Cortex of kidney (tissue), 1 donor: ENCODE measurements around the gene SERPINA5.

ENCODE experiments used
- DNase-seq: peaks from one replicate; lab custom pipeline; 2025; lab: John Stamatoyannopoulos, UW

Gene SERPINA5

GRCh38 chr14:94581127-94581999, at the start of gene SERPINA5:
Gene SERPINA5, plus strand, starts transcription at chr14:94581426. Its CDS starts 5,937 bp downstream, at chr14:94587363.
- DNase-seq = no peak

- no peak for DNase-seq
Measured at GRCh38 chr14:94532447-94532846, 48.8 kb upstream of the SERPINA5 start.

- no peak for DNase-seq
Measured at GRCh38 chr14:94535506-94535905, 45.7 kb upstream of the SERPINA5 start.

- no peak for DNase-seq
Measured at GRCh38 chr14:94536836-94537235, 44.4 kb upstream of the SERPINA5 start.

GRCh38 chr14:94538070-94538740, 43.0 kb upstream of the SERPINA5 start:
- DNase-seq = no peak

- no peak for DNase-seq
Measured at GRCh38 chr14:94539181-94539580, 42.0 kb upstream of the SERPINA5 start.

GRCh38 chr14:94540031-94540794, 41.0 kb upstream of the SERPINA5 start:
- DNase-seq = no peak

- no peak for DNase-seq
Measured at GRCh38 chr14:94541234-94541975, 39.8 kb upstream of the SERPINA5 start.

GRCh38 chr14:94542111-94542810, 39.0 kb upstream of the SERPINA5 start:
- DNase-seq = no peak

GRCh38 chr14:94542811-94543440, 38.3 kb upstream of the SERPINA5 start:
- DNase-seq = no peak

- DNase-seq = no peak
Measured at GRCh38 chr14:94543449-94544124, 37.6 kb upstream of the SERPINA5 start.

- DNase-seq = no peak
Measured at GRCh38 chr14:94544726-94545125, 36.5 kb upstream of the SERPINA5 start.

GRCh38 chr14:94545131-94545841, 35.9 kb upstream of the SERPINA5 start:
- DNase-seq = no peak

- DNase-seq = no peak
Measured at GRCh38 chr14:94547151-94547680, 34.0 kb upstream of the SERPINA5 start.

- no peak for DNase-seq
Measured at GRCh38 chr14:94547726-94548125, 33.5 kb upstream of the SERPINA5 start.

GRCh38 chr14:94548131-94548998, 32.9 kb upstream of the SERPINA5 start:
- no peak for DNase-seq

- DNase-seq = no peak
Measured at GRCh38 chr14:94548999-94549985, 31.9 kb upstream of the SERPINA5 start.
